Measurements from ENCODE around the gene CCDC146. TPM values are rescaled to one million over a fixed set of nuclear protein-coding genes. Genes with fewer than 3 reads are reported as not detected.

CCDC146 gene
- total RNA-seq, 1 donor from 2014 or later, result 5.6 TPM

DNA sequence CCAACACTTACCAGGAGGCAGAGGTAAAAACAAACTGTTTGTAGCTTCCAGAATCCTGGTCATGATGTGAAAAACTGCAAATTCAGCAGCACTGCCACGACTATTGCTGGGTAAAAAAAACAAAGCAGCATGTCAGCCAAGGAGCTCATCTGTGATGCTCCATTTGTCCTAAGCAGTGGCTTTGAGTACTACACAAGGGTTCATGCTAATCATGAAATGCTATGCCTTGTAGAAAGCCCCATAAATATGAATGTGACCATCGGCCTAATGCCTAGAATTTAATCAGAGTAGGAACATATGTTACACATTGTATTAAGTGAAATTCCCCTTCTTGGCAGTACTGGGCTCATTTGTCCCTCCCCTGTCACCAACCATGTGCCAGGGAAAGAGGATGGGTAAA is 198.3 kb downstream of the CCDC146 start:
- H3K36me3 ChIP-seq (ENCODE audit: control insufficient read depth, insufficient read depth, low read length), result no peaks in the 10 kb centered on the region
- no peaks in the 10 kb centered on the region for H3K27me3 ChIP-seq (ENCODE audit: control insufficient read depth, insufficient read depth, low read length)
- no peak for DNase-seq (ENCODE audit: low read depth)
- TF ChIP-seq CTCF (IDR thresholded peaks at IDR 0.05; ENCODE audit: insufficient read depth, low read length, poor library complexity, severe bottlenecking), result no peak
- H3K4me3 ChIP-seq (ENCODE audit: low read depth, low read length), result no peak overlapping the region

DNA sequence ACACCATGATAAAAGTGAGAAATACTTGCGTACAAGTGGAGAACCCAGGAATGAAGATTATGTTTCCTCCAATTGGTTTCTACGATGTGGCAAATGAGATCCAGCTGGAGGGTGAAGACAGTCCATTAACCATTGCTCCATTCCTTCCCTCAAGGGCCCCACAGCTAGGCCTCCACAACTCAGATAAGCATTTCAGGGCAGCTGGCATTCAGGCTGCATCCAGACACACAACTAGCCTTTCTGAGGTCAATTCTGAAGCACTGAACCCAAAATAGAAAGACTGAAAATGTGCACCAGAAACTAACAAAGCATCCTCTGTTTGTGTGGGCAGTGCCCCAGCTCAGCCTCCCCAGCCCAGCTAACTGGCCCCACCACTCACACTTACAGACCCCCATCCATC is 198.9 kb downstream of the CCDC146 start:
- no peak overlapping the region for H3K4me3 ChIP-seq (ENCODE audit: low read depth, low read length)
- TF ChIP-seq CTCF (IDR thresholded peaks at IDR 0.05; ENCODE audit: insufficient read depth, low read length, poor library complexity, severe bottlenecking), result no peak
- H3K27me3 ChIP-seq (ENCODE audit: control insufficient read depth, insufficient read depth, low read length), result no peaks in the 10 kb centered on the region
- no peaks in the 10 kb centered on the region for H3K36me3 ChIP-seq (ENCODE audit: control insufficient read depth, insufficient read depth, low read length)
- DNase-seq (ENCODE audit: low read depth), result no peak

DNA sequence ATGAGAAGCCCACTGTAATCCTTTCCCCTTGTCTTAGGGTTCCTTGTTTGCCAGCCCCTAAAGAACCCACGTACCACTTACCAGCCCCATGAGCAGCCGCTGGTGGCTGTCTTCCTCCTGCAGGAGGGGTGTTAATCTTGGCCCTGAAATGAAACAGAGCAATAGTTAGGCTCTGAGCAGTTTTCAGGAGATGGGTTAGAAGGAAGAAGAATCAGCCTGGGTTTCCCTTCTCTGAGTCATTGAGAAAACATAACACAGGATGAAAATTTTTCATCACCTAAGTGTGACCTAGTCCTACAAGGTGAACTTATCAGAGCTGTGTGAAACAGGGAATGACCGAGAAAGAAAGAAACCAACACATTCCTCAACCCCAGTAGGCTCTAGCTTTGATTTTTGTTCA is 203.7 kb downstream of the CCDC146 start:
- no peak for TF ChIP-seq CTCF (IDR thresholded peaks at IDR 0.05; ENCODE audit: insufficient read depth, low read length, poor library complexity, severe bottlenecking)
- Histone ChIP-seq H3K4me3 (ENCODE audit: low read depth, low read length) (no peak overlapping the region), H3K36me3 (ENCODE audit: control insufficient read depth, insufficient read depth, low read length) (no peaks in the 10 kb centered on the region), H3K27me3 (ENCODE audit: control insufficient read depth, insufficient read depth, low read length) (no peaks in the 10 kb centered on the region)
- no peak for DNase-seq (ENCODE audit: low read depth)

DNA sequence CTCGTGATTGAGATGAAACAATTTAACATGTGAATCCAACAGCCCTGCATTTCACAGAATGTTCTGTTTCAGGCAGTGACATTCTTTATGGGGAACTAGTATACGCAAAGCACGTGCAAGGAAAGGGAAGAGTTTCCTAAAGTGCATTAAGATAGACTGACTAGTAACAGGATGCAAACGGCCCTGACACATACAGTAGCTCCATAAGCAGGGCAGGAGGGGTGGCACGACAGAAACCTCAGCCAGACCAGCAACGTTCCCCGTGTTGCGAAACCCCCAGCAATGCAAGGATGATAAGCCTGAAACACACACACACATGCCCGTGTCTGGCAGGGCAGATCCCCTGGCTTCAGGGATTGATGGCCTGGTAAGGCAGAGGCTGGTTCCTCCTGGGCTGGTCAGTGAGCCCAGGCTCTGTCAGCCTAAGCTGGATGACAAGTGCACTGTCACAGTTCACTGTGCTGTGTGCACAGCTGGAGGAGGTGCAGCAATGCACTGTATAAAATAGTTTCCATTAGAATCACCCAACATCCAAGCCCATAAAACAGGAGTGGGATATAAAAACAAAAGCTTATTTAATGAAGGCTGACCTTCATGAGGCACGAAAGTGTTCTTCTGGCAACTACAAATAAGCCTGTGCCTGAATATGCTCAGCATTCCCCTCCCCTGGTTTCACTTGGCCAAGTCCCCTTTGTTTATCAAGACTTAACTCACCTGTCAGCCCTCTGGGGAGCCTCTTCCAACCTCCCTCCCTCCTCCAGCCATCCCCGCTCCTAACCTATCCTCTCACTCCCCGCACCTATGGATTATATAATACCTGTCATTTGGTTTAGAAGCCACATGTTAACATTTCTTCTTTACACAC is 204.9 kb downstream of the CCDC146 start:
- Histone ChIP-seq H3K4me3 (ENCODE audit: low read depth, low read length) (no peak overlapping the region), H3K27me3 (ENCODE audit: control insufficient read depth, insufficient read depth, low read length) (no peaks in the 10 kb centered on the region), H3K36me3 (ENCODE audit: control insufficient read depth, insufficient read depth, low read length) (no peaks in the 10 kb centered on the region)
- no peak for TF ChIP-seq CTCF (IDR thresholded peaks at IDR 0.05; ENCODE audit: insufficient read depth, low read length, poor library complexity, severe bottlenecking)
- DNase-seq (ENCODE audit: low read depth), result peak; percentile 18

DNA sequence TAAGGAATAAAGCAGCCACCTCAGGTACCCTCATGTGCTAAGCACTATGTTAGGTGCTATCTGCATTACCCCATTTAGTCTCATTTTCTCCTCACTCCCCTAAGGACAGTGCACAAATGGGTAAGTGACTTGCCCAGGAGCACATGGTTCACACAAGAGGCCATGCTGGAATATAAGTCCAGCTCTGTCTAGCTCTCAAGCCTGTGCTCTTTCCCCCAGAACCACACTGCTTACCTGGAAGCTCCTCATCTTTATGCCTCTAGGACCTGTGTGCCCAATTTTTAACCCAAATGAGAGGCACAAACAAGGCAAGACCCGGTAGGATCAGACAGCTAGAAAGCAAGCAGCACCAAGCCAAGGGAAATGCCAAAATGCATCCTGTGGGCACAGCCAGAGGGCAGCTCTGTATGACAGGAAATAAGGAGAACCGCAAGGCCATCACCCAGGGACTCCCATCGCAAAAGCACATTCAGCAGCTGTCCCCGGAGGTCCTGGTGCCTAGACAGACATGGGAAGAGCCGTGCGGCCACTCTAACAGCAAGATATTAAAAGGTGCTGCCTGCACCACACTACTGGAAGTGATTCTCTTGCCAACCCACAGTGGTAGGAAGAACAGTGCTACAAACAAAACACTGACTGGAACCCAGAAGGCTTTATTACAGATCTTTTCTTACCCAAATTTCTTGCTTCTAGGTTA is 205.7 kb downstream of the CCDC146 start:
- Histone ChIP-seq H3K4me3 (ENCODE audit: low read depth, low read length) (no peak overlapping the region), H3K36me3 (ENCODE audit: control insufficient read depth, insufficient read depth, low read length) (no peaks in the 10 kb centered on the region), H3K27me3 (ENCODE audit: control insufficient read depth, insufficient read depth, low read length) (no peaks in the 10 kb centered on the region)
- no peak for DNase-seq (ENCODE audit: low read depth)
- no peak for TF ChIP-seq CTCF (IDR thresholded peaks at IDR 0.05; ENCODE audit: insufficient read depth, low read length, poor library complexity, severe bottlenecking)
